GM21717 (cell line): ENCODE data around the gene NR5A2.

Experiments
- ATAC-seq: cut with Tn5 transposase; IDR thresholded peaks from one replicate; pipeline ENCODE4 v1.9.1; 2021; ENCODE audit warnings: mild to moderate bottlenecking, moderate library complexity; ENCODE audit not compliant: unreplicated experiment

The NR5A2 gene

DNA sequence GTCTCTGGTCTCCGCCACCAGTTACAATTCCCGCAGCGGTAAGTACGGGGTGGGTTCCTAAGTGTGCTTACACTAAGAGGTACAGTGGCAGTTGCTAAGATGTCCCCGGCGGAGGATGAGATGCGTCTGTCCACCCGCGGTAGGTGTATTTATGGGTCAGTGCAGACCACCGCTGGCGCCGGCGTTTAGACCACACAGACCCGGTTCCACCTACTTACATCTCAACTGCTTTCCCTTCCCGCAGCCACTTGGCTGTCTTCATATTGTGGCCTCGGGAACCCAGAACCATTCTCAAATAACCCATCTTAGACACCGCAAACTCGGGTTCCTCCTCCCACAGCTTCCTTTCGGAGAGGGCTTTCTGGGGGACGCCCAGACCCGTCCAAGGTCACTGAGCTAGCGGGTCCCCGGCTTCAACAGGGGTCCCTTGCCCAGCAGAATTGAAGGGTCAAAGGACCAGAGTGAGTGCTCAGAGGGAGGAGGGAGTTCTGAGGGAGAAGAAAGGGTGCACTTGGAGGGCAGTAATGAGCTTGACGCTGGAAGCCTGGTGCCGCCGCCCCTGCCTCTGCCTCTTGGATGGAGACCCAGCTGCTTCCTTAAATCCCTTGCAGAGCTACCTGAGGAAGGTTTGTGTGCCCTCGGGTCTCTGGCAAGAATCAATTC, 8.6 kb downstream of the NR5A2 start:
- ATAC-seq, result no peak

DNA sequence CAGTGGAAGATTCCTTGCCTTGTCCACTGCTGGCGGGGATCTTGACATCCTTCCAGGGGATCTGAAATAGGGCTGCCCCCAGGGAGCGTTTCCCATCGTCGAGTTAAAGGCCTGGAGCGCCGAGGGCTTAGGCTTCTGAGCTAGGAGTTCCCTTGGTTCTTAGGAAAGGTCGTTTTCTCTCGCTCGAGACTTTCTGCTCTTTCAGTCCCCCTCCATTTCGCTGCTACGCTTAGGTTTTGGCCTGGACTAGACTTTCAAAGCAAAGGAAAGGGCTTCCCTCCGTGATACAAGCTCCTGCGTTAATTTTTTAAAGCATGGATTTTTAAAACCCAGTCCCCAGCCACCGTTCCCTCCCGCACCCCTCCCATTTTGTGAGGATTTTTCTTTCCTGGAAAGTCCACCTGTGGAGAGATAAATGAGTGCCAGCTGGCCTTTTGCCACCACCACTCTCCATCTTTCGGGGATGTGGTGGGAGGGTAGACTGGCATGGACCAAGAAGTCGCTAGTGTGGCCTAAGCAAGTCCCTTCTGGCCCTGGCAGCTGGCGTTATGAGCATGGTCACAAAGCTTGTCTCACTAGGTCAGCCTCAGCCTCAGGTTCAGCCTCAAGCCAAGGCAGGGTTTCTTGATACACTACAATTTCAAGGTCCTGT, 9.2 kb downstream of the NR5A2 start:
- ATAC-seq, result no peak

DNA sequence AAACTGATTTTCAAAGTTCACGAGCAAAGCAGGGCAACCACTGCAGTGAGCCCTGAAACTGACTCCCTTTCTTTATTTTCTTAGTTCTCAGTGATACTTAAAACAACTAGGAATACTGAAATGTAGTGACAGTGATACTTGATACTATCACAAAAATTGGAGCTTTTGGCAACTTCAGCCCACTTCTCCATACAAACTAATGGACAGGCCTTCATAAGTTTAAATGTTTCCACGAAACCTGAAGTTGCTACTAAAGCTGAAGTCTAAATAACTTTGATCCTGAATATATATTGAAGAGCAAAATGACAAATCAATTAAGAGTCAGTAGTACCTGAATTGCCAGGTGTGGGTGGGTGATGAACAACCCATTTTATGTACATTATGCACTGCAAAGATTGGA, 10.0 kb downstream of the NR5A2 start:
- ATAC-seq, result no peak

DNA sequence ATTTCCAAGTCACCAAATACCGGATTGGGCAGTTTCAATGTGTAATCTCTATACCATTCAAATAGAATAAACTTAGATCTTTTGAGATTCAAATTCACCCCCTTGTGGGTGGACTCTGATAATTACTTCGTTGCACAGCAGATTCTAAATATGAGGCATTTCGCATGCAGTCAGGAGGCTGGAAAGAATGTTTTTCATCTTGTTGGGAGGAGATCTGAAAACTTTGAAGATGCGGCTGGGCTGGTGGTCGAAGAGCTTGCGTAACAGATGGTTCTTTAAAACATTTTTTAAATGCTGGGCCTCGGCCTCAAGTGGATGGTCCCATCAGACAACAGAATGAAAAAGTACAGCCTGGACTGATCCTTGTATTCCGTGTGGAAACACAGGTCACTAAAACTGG, 10.4 kb downstream of the NR5A2 start:
- no peak for ATAC-seq

DNA sequence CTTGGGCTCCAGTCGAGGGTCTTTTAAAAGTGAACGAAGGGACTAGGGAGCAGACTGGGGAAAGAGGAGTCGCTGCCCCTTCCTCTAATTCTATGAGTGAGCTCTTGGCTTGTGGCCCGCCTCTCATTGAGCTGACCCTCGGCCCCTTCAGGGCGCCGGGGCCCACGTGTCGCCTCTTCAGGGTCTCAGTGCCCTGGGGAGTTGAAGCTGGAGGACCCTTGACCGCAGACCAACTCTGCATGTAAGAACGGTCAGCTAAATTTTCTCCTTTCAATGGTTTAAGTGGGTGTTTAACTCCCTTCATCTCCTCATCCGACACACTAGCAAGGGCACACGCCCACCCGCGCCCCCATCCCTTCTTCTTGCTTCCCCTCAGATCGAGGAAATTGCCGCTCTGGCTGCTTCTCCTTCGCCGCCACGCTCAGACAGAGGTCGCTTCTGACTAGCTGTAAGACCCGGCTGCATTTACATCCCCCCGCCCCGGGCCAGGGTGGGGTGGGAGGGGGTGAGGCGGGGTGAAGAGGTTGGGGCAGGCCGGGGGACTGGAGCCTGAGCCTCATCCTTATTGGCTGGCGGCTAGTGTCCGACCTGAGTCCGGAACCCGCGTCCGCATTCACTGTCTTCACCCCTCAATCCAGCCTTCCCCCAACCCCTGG, 10.9 kb downstream of the NR5A2 start:
- ATAC-seq, result no peak

DNA sequence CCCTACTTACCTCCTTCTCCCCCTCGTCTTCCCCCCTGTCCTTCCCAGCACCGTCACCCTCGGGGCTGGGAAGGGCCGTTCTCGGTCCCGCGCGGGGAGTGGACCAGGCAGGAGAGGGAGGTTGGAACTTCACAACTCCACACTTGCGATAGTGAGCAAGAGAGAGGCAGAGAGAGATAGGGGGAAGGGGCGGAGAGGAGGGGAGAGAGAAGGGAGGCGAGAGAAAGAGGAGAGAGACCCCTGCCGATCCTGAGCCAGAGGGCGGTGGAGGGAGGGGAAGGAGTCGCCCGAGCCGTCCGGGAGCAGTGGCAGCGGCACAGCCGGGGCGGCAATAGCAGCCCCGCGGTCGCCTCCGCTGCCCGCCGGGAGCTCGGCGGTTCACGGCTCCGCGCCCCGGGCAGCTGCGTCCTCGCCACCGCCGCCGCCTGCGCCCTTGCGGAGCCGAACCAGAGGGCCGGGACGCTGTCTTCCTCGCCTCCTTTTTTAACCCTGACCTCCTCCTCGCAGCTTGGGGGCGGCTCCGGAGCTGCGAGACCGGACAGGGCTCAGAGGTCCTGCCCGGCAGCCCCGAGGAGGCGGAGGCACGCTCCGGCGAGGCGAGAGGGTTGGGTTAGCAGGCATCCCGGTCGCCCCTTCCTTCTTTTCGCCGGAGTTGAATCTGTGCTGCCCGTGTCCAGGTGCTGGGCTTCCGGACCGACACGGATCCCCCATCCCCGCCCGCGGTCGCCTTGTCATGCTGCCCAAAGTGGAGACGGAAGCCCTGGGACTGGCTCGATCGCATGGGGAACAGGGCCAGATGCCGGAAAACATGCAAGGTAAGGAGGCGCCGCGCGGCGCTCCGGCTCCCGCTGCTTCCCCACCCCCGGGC, 11.7 kb downstream of the NR5A2 start:
- no peak for ATAC-seq

DNA sequence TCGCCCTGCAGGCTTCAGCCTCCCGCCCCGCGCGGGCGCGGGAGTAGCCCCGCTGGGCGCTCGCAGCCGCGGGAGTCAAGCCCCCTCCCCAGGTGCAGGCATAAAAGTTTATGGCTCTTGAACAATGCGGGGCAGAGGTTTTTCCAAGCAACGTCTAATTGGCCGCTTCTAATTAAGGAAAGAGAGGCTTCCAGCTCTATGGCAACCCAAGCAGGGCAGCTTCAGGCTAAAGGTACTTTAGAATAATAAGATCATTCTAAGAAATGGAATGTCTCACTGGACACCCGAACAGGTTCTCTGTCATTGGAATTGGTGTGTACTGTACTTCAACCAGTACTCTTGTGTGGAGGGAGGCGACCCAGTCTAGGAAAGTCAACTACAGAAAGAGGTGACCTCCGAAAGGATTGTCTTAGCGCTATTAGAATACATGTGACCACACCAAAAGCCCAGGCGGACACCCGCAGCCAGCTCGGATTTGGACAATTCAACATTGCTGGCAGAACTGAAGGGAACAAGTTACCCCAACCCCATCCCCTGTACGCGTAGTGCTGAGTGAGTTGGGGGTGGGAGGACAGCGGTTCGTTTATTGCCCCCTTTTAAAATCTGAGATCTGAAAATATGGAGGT, 12.5 kb downstream of the NR5A2 start:
- ATAC-seq, result no peak

DNA sequence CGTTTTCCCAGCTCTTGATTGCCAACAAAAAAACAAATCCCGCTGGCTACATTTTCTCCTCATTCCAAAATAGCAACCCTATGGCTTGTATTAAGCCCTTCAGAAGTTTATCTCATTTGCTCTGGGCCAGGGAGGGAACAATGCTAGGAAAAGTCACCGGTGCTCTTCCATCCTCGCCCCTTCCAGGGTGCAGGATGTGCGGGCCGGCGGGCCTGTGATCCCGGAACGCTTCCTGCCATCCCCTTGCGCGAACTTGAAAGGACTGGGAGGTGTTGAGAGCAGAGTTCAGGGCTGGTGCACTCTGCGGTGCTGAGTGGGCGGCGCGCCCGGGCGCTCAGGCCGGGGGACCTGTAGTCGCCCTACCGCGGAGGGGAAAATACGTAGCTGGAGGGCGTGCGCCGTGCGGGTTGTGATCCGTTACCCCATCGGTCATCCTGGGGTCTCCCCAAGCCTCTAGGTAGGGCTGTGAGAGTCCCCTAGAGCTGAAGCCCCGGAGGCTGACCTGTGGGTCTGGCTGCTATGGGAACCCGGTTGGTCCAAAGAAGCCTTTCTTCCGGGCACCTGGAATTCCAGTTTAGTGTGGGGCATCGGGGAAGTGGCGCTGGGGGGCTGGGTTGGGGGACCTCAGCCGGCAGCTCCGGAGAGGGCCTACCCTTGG, 13.1 kb downstream of the NR5A2 start:
- ATAC-seq, result no peak

DNA sequence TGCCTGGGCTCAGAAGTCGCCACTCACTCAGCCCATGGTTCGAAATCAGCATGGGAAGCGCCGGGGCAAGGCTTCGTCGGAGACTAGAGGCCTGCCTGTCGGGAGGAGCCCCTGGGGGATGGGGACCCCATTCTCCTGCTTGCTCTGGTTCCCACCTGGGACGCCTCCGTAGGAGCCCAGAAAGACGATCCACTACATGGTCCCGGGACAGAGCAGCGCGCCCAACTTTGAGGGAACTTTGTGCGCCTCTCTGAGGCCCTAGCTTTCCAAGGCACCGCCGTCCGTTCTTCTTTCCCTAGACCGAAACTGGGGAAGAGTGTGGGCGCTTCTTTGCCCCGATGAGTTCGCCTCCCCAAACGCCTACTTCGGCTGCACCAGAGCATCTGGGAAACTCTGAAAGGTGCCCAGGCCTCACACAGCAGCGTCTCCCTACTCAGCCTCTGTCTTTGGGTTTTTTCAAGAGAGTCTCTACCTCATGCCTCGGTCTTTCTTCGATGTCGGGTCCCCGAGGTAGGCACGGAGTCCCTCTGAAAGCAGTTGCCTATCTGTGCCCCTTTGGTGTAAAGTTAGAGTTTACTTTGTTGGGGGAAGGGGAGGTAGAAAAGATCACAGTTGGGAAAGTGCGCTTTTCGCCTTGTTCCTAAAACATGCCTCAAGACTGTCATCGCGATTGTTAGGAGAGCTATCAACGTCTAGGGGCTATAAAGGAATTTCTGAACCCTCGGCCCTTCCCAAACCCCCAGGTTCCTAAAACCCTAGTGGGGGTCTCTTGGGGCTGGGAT, 14.0 kb downstream of the NR5A2 start:
- ATAC-seq, result no peak

DNA sequence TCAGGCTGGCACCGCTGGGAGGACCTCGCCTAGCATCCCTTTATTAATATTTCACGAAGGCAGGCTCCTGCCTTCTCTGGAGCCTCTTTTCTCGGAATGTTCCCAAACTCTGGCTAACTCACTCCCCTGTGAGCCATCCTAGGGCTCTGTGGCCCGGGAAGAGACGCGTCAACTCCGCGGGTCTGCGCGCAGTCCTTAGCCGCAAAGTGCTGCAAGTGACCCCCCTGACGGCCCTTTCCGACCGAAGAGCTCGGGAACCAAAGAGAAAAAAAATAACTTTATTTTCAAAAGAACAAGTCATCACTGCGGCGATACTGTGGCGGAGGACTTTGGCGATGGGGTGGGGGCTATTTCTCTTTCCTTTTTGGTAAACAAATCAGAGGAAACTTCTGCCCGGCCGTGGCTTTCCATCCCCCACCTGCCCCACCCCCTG, 14.6 kb downstream of the NR5A2 start:
- ATAC-seq, result no peak

DNA sequence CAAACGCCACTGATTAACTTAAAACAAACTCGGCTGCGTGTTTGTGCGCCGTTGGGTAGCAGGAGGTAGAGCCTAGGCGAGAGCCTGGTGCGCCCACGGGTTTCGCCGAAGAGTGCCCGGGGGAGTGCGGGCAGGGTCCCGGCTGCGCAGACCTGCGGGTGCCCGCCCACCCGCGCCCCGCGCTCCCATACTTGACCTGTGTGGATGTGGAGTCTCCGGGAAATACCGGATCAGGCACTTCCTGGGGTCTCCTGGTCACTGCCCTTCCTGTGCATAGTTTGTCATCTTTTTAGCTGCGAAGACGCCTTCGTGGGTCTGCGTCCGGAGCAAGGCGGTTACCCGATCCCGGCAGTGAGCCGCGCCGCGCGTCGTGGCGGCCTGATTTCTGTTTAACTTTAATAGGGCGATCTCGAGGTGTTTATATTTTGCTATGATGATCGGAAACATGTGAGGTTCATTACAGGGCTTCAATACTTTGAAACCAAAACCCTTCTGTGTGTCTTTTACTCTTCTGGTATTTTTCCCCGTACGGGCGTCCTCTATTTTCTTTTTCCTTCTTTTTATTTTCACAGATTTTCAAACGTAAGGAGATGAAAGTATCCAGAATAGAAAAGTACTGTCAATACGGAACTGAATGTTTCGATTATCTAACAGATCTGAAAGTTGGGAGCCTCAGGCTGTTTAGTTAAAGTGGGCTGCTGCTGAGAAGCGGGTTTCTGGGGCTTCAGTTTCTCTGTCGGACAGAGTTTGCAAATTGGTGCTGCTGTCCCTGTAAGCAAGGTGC, 15.2 kb downstream of the NR5A2 start:
- ATAC-seq, result no peak

DNA sequence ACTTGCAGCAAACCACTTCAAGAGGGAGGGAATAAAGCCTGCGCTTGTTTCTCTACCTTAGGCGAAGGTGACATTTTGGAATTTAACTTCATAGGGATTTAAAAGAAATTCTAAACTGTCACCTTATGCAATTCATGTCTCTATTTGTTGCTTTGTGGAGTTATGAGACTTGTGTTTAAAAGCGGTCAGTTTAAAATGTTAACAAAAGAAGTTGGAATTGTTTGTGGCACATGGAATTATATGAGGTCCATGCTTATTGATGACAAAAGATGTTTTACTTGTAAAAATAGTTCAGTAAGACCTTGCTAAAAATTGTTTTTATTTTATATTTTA, 15.8 kb downstream of the NR5A2 start:
- ATAC-seq, result no peak

DNA sequence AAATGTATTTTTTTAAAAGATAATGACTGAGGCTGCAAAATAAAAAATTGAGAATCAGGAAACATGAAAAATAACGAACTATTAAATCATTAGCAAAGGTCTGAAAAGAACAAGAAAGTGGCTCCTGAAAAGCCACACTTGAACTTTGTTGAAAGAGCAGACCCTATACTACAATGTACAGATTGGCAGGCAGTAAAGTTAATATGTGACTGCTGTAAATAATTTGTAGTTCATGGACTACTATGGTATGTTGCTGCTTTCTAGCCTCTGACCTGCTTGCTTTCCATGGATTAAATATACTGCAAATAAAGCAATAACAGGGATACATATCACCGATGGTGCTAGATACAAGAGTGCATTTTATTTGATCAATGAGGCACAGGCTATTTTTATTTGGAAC, 18.6 kb downstream of the NR5A2 start:
- ATAC-seq, result no peak

DNA sequence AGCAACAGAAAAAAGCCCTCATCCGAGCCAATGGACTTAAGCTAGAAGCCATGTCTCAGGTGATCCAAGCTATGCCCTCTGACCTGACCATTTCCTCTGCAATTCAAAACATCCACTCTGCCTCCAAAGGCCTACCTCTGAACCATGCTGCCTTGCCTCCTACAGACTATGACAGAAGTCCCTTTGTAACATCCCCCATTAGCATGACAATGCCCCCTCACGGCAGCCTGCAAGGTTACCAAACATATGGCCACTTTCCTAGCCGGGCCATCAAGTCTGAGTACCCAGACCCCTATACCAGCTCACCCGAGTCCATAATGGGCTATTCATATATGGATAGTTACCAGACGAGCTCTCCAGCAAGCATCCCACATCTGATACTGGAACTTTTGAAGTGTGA, 20.7 kb downstream of the NR5A2 start:
- ATAC-seq, result no peak

DNA sequence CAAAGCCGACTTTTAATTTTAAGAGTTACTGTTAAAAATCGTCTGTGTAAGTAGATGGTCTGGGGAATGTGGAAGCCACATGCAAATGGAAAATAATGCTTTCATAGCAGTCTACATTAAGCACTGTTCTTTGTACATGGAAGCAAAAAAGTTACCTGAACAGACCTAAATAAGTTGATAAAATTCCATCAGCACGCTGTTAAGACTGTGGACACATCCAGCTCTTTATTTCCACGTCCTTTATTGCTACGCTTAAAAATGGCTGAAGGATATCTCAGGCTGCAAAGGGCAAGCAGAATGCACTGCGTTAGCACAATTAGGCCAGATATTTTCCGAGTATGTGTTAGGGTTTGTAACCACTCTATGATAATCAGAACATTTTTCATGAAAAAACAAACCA, 22.3 kb downstream of the NR5A2 start:
- no peak for ATAC-seq

DNA sequence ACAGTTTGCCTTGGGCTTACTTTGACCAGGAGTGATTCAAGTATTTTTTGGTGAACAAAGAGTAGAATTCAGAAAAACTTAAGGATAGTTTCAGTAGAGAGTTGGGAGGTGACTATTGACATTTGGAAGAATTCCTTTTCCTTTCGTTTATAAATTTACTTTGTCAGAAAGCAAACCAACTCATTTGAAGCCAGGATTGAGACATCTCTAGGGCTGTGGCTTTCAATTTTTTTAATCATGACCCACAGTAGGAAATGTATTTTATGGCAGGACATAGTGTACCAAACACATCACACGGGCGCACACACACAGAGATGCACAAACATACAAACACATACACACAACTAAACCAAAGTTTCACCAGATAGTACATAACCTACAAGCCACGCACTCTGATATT, 24.1 kb downstream of the NR5A2 start:
- ATAC-seq, result no peak

DNA sequence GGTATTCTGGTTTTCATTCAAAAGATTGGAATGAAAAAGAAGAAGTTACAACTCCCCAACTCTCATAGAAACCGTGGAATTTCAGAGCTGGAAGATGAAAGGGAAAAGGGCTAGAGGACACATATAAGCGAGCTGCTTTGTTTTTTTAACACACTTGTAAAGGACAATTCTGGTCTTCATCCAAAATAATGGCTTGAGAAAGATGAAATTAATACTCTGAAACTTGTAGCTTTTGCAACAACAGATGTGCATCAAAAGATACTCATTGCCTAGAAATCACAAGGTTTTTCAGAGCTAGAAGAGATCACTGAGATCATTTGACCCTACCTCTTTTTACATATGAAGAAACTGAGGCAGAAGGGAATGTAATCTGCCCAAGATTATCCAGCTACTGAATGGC, 25.6 kb downstream of the NR5A2 start:
- no peak for ATAC-seq

DNA sequence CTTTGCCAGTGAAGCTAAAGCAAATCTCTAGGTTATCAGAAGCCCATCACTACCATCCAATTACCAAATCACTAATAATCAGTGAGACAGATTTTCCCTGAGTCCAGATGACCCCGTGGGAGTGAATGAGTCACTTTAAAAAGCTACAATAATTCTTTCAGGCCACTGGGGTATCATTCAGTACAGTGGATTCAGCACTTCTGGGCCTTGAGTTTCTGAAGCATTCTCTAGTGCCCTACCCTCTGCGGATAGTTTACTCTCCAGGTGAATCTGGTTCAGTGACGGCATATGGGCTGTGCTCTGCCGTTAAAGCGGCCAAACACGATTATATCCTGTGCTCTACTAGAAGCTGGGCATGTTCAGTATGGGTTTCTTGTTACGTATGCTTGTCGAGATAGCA, 26.1 kb downstream of the NR5A2 start:
- no peak for ATAC-seq

DNA sequence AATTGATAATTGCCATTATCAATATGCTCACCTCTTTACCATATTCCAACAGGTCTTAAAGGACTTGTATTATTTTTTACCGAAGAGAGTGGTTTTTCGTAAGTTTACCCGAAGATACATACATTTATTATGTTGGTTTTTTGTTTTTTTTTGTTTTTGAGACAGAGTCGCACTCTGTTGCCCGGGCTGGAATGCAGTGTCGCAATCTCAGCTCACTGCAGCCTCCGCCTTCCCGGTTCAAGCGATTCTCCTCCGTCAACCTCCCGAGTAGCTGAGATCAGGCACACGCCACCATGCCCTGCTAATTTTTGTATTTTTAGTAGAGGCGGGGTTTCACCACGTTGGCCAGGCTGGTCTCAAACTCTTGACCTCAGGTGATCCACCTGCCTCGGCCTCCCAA, 30.8 kb downstream of the NR5A2 start:
- ATAC-seq, result no peak
